Caco-2 (cell line): ENCODE data around the gene PDE10A. TPM values are rescaled to one million over a fixed set of nuclear protein-coding genes. Genes with fewer than 3 reads are reported as not detected.

ENCODE experiments used
- BruUV-seq: library from RNA; stranded (reverse); fragments of 400-500 nt; replicated peaks from 2 replicates; lab custom pipeline; 2021; lab: Mats Ljungman, UMichigan
- CTCF ChIA-PET: fragments of 300-600 bp; sonication (Branson Sonifier 250); formaldehyde crosslinking; loops from one replicate; lab custom pipeline; 2022; ENCODE audit warnings: antibody characterized with exemption; lab: Charles Lee
- POLR2A ChIA-PET: fragments of 300-600 bp; sonication (Branson Sonifier 250); formaldehyde crosslinking; loops from one replicate; lab custom pipeline; 2022; ENCODE audit warnings: antibody characterized with exemption; lab: Charles Lee
- DNase-seq, 2 experiments: peaks; one replicate each; pipeline versions ENCODE4 v3.0.0 to v3.0.0-alpha.2; 2020 to 2022
- H3K27me3 ChIP-seq: replicated peaks from 2 replicates; pipeline ENCODE4 v1.6.0; 2011; ENCODE audit warnings: low read length; ENCODE audit not compliant: control insufficient read depth, insufficient read depth
- H3K36me3 ChIP-seq: 2 replicates; pipeline ENCODE4 v1.5.1; 2011; ENCODE audit warnings: low read length; ENCODE audit not compliant: control insufficient read depth, insufficient read depth
- H3K4me1 ChIP-seq: fragments of 250-450 bp; sonication (Bioruptor Pico); 2 replicates; pipeline ENCODE4 v1.5.1; 2020; ENCODE audit warnings: mild to moderate bottlenecking
- H3K4me3 ChIP-seq: 2 replicates; pipeline ENCODE4 v1.5.1; 2011; ENCODE audit warnings: low read depth, mild to moderate bottlenecking, control low read depth, low read length
- H3K9me3 ChIP-seq: fragments of 250-450 bp; sonication (Bioruptor Pico); 2 replicates; pipeline ENCODE4 v1.5.1; 2020; ENCODE audit warnings: mild to moderate bottlenecking, moderate library complexity
- H3K27ac Mint-ChIP-seq: one replicate; pipeline ENCODE4 v1.8.0; 2022; ENCODE audit warnings: mixed read lengths; ENCODE audit not compliant: unreplicated experiment
- H3K27me3 Mint-ChIP-seq: one replicate; pipeline ENCODE4 v1.8.0; 2022; ENCODE audit warnings: mixed read lengths; ENCODE audit not compliant: insufficient read depth, unreplicated experiment
- H3K36me3 Mint-ChIP-seq: one replicate; pipeline ENCODE4 v1.8.0; 2022; ENCODE audit warnings: mild to moderate bottlenecking, mixed read lengths; ENCODE audit not compliant: insufficient read depth, unreplicated experiment
- H3K4me1 Mint-ChIP-seq: one replicate; pipeline ENCODE4 v1.8.0; 2022; ENCODE audit warnings: low read depth, mixed read lengths; ENCODE audit not compliant: unreplicated experiment
- H3K4me3 Mint-ChIP-seq: one replicate; pipeline ENCODE4 v1.8.0; 2022; ENCODE audit warnings: mild to moderate bottlenecking, moderate library complexity, mixed read lengths; ENCODE audit not compliant: unreplicated experiment
- H3K9me3 Mint-ChIP-seq: one replicate; pipeline ENCODE4 v1.8.0; 2022; ENCODE audit warnings: mixed read lengths; ENCODE audit not compliant: unreplicated experiment
- CTCF ChIP-seq, 2 experiments: fragments of 200-600 bp in 1 of 2; IDR thresholded peaks; 1 replicate in 1 of 2; 2 replicates in 1 of 2; pipeline versions ENCODE4 v1.5.1 to v1.8.0; 2011 to 2022; ENCODE audit warnings: antibody characterized with exemption in 1 of 2, control low read depth in 1 of 2, inconsistent platforms in 1 of 2, low read depth in 1 of 2, low read length in 1 of 2, mild to moderate bottlenecking in 1 of 2, moderate library complexity in 1 of 2; ENCODE audit not compliant: insufficient read depth in 1 of 2, severe bottlenecking in 1 of 2, unreplicated experiment in 1 of 2
- intact Hi-C: fragments of 100-400 bp; cut with micrococcal nuclease; formaldehyde crosslinking; loops from one replicate; pipeline ENCODE4 v1.10.0; 2022; ENCODE audit not compliant: unreplicated experiment
- total RNA-seq: library from RNA; stranded (reverse); gene quantifications from 2 replicates; pipeline ENCODE4 v1.2.3, GENCODE V29; 2022

Gene PDE10A
- total RNA-seq, 1 experiment from 2014 or later: 3.4 TPM

DNA sequence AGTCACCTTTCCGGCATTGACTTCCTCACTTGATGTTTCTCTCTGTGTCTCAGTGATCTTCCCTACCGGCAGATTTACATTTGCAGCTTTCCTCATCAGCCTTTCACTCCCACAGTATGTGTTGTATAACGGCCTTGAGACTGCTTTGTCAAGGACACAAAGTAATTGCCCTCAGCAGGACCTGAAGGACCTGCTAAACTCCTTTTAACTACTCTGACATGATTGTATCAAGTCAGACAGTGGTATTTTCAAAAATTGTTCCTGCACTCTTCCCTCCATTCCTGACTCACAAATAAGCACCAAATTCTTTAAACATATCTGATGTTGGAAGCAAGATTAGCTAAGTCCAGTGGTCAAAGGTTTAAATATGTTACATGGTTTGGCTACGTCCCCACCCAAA, 62.4 kb downstream of the PDE10A start:
- Histone ChIP-seq H3K27me3 (no peaks in the 10 kb centered on the region), H3K4me3 (no peak overlapping the region), H3K4me1 (no peaks in the 10 kb centered on the region), H3K36me3 (no peaks in the 10 kb centered on the region), H3K9me3 (no peaks in the 10 kb centered on the region)
- Mint-ChIP-seq H3K27ac (no peak overlapping the region), H3K9me3 (peaks cover 10% of the 10 kb centered on the region), H3K27me3 (no peaks in the 10 kb centered on the region), H3K36me3 (no peaks in the 10 kb centered on the region), H3K4me1 (peaks cover 7% of the 10 kb centered on the region), H3K4me3 (no peak overlapping the region)
- TF ChIP-seq CTCF (IDR thresholded peaks at IDR 0.05; ENCODE audit: insufficient read depth in 1 of 2, low read depth in 1 of 2, low read length in 1 of 2, severe bottlenecking in 1 of 2, unreplicated experiment in 1 of 2): no peak
- POLR2A ChIA-PET: no interaction called here
- no TSS peak for BruUV-seq
- CTCF ChIA-PET: no interaction called here
- DNase-seq: no peak
- intact Hi-C loops: no loop called here

GRCh38 chr6:165599596-165600487, 63.2 kb downstream of the PDE10A start:
- Mint-ChIP-seq H3K4me1 (peaks cover 7% of the 10 kb centered on the region), H3K4me3 (no peak overlapping the region), H3K27ac (no peak overlapping the region), H3K27me3 (no peaks in the 10 kb centered on the region), H3K9me3 (peaks cover 10% of the 10 kb centered on the region), H3K36me3 (no peaks in the 10 kb centered on the region)
- ChIA-PET CTCF (no interaction called here), POLR2A (no interaction called here)
- BruUV-seq: no TSS peak
- no peak for TF ChIP-seq CTCF (IDR thresholded peaks at IDR 0.05; ENCODE audit: insufficient read depth in 1 of 2, low read depth in 1 of 2, low read length in 1 of 2, severe bottlenecking in 1 of 2, unreplicated experiment in 1 of 2)
- intact Hi-C loops: no loop called here
- Histone ChIP-seq H3K4me1 (no peaks in the 10 kb centered on the region), H3K36me3 (no peaks in the 10 kb centered on the region), H3K9me3 (no peaks in the 10 kb centered on the region), H3K27me3 (no peaks in the 10 kb centered on the region), H3K4me3 (no peak overlapping the region)
- no peak for DNase-seq

GRCh38 chr6:165599121-165599520, 63.9 kb downstream of the PDE10A start:
- DNase-seq: no peak
- H3K27me3 ChIP-seq: no peaks in the 10 kb centered on the region
- peaks cover 10% of the 10 kb centered on the region for H3K9me3 Mint-ChIP-seq
- no peaks in the 10 kb centered on the region for H3K36me3 ChIP-seq
- H3K27ac Mint-ChIP-seq: no peak overlapping the region
- intact Hi-C loops: no loop called here
- no peak for TF ChIP-seq CTCF (IDR thresholded peaks at IDR 0.05; ENCODE audit: insufficient read depth in 1 of 2, low read depth in 1 of 2, low read length in 1 of 2, severe bottlenecking in 1 of 2, unreplicated experiment in 1 of 2)
- BruUV-seq: no TSS peak
- H3K4me3 Mint-ChIP-seq: no peak overlapping the region
- no peaks in the 10 kb centered on the region for H3K4me1 ChIP-seq
- no peaks in the 10 kb centered on the region for H3K36me3 Mint-ChIP-seq
- CTCF ChIA-PET: no interaction called here
- POLR2A ChIA-PET: no interaction called here
- H3K27me3 Mint-ChIP-seq: no peaks in the 10 kb centered on the region
- no peak overlapping the region for H3K4me3 ChIP-seq
- H3K9me3 ChIP-seq: no peaks in the 10 kb centered on the region
- H3K4me1 Mint-ChIP-seq: peaks cover 7% of the 10 kb centered on the region
